Mammary epithelial cell (primary cell): ENCODE data around the gene NRAS.

Experiments used
- CTCF ChIP-seq, 2 donors: IDR thresholded peaks in 1 of 2; conservative IDR thresholded peaks in 1 of 2; 2 replicates each; pipeline ENCODE4 v1.5.1; 2011 to 2012; ENCODE audit warnings: inconsistent platforms in 2 of 2, low read length in 2 of 2, mild to moderate bottlenecking in 2 of 2, control low read depth in 1 of 2, low read depth in 1 of 2; ENCODE audit not compliant: insufficient read depth in 1 of 2; ENCODE audit errors: extremely low read depth in 1 of 2
- EZH2 ChIP-seq: IDR thresholded peaks from 2 replicates; pipeline ENCODE4 v1.6.1; 2012; ENCODE audit warnings: low read length, inconsistent platforms, borderline replicate concordance

- TF ChIP-seq CTCF (conservative IDR thresholded peaks at IDR 0.05 in 1 of 2, IDR thresholded peaks at IDR 0.05 in 1 of 2; ENCODE audit: extremely low read depth in 1 of 2, insufficient read depth in 1 of 2, low read depth in 1 of 2, low read length in 2 of 2), result no peak
- no peak for TF ChIP-seq EZH2
Measured at GRCh38 chr1:114723457-114723856, 6.9 kb upstream of the NRAS start.
